Head of caudate nucleus (tissue), 42 donors: Measurements from ENCODE around the gene LDHAL6A.
"Not testable (repeated sequence)": the region's sequence is repeated elsewhere in the genome, so short reads cannot be mapped to it uniquely, and the experiment has no call there.

Source experiments
- DNase-seq, 42 donors: peaks; one replicate each; pipeline versions ENCODE4 v3.0.0 to v3.0.0-alpha.2; 2020 to 2021; ENCODE audit warnings: mixed read lengths in 7 of 42
- intact Hi-C: fragments of 100-400 bp; cut with DNase I; formaldehyde crosslinking; loops from one replicate; pipeline ENCODE4 v1.15.0; 2022

Gene LDHAL6A

DNA sequence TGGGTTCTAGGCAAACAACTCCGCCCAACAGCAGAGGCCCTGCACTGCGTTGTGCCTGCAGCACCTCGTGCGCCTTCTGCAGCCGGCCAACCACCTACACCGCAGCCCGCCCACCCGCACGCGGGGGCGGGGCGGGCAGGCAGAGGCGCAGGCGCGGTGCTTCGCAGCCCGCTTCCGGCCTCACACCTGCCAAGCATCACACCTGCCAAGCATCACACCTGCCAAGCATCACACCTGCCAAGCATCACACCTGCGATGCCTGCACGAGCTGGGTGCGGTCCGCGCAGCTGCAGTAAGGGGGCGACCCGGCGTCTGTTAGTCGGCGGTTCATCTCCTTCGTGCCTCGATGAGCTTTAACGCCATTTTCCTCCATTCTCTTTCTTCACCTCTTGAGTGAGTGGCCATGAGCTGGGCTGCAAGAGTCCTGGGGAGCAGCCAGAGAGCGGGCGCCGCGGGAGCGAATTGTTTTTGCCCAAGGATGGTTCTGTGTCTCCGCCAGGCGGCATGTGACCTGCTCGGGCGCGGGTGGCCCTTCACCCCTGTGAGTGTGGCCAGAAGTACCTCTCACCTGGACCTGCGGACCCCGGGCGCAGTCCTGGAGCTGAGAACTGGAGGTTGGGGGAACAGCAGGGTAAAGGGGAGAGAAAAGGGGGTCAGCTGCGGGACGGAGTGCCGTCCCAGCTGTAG lies at the start of gene LDHAL6A:
Gene LDHAL6A (plus strand): TSS at position 171 of the 687 bp plus-strand sequence. CDS start 825 bp downstream, outside the sequence.
- intact Hi-C loops, result no loop called here
- DNase-seq, result no peak

DNA sequence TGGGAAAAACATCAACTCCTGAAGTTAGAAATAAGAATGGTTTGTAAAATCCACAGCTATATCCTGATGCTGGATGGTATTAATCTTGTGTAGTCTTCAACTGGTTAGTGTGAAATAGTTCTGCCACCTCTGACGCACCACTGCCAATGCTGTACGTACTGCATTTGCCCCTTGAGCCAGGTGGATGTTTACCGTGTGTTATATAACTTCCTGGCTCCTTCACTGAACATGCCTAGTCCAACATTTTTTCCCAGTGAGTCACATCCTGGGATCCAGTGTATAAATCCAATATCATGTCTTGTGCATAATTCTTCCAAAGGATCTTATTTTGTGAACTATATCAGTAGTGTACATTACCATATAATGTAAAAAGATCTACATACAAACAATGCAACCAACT lies 48.3 kb upstream of the LDHAL6A start:
- DNase-seq, result peak in 1 of 42 donors; percentile 47
- intact Hi-C loops, result not testable (repeated sequence)

- DNase-seq, result peak in 1 of 42 donors; percentile 6
- intact Hi-C loops, result no loop called here
Observed at GRCh38 chr11:18408558-18409291, 46.9 kb upstream of the LDHAL6A start.

GRCh38 chr11:18416459-18416858 lies 39.2 kb upstream of the LDHAL6A start:
- DNase-seq, result no peak
- intact Hi-C loops, result no loop called here

DNA sequence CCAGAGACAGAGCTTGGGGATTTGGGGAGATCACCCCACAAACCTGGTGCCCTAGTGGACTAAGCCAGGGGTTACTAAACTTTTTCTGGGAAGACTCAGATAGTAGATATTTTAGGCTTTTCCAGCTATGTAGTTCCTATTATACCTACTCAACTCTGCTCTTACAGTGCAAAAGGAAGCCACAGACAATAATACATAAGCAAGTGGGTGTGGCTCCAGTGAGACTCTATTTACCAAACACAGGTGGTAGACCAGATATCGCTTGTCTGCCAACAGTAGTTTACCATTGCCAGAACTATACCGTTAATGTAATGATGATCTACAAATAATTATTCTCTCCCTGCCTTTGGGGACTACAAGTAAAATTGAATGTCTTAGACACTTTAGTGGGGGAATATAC lies 36.6 kb upstream of the LDHAL6A start:
- intact Hi-C loops, result no loop called here
- no peak for DNase-seq

DNA sequence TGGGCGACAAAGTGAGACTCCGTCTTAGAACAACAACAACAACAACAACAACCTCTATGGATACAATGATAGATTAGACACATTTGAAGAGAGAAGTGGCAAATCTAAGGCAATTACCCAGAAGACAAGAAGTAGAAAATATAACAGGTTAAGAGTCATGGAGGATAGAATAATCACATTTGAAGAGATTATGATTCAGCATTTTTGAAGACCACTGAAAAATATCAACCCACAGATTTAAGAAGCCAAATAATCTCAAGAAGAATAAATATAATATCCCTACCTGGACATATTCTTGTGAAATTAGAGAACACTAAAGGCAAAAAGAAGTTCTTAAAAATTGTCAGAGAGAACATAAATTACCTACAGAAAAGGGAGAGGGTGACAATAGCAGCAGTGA lies 35.6 kb upstream of the LDHAL6A start:
- intact Hi-C loops, result no loop called here
- no peak for DNase-seq

DNA sequence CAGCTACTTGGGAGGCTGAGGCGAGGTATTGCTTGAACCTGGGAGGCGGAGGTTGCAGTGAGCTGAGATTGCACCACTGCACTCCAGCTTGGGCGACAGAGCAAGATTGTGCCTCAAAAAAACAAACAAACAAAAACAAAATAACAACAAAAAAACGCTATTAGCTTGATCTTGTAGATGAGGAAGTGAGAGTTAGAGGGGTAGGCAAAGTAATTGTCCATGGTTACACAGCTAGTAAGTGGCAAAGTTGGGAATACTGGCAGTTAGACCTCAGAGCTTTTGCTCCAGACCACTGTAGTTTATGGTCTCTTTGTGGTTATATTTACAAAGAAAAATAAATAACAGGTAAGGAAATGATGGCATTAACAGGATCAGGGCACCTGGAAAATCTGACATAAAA lies 28.4 kb upstream of the LDHAL6A start:
- DNase-seq, result no peak
- intact Hi-C loops, result no loop called here

DNA sequence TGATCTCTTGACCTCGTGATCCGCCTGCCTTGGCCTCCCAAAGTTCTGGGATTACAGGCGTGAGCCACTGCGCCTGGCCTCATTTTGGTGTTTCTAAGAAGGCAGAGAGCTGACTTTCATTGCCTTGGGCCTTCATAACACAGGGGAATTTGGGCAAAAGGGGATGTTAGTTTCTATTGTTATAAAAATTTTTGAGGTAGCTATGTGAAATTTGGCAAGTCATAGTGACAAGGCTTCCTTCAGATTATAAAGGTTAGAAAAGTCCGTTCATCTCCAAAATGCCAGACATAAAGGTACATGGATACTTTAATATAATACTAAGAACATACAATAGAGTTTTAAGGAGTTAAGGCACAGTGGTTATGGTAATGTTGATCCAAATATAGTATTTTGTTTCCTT lies 26.3 kb upstream of the LDHAL6A start:
- DNase-seq, result no peak

DNA sequence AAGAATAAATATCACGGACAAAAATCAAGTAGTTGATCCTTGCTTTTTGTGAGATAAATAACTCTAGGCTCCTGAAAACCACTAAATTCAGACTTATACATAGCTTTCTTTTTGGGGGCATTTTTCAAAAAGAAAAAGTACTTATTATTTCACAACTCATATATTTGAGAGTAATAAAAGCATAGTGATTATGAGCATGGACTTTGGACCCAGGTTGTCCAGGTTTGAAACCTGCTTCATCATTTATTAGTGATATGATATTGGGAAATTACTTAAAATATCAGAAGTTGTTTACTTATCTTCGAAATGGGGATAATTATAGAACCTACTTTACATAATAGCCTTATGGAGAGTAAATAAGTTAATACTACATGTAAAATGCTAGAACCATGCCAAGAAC lies 17.0 kb upstream of the LDHAL6A start:
- no peak for DNase-seq
- intact Hi-C loops, result no loop called here

More for the DNA sequence above, 26.3 kb upstream of the LDHAL6A start:
- intact Hi-C loops, result no loop called here

- no peak for DNase-seq
- intact Hi-C loops, result no loop called here
Observed at GRCh38 chr11:18449251-18449650, 6.4 kb upstream of the LDHAL6A start.

DNA sequence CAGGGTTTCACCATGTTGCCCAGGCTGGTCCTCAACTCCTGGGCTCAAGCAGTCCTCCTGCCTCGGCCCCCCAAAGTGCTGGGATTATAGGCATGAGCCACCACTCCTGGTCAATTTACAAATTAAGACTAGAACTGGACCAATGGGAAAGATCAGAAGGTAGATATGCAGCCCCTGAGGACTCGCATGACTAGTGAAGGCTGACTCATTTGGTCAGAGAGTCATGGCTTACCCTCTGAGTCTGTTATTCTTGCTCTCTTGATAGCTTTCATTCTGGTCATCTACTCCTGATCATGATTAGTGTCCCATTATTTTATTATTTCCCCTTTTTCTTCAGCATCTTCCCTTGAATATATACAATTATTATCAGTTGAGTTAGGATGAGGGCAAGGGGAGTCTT lies 2.7 kb upstream of the LDHAL6A start:
- DNase-seq, result no peak
- intact Hi-C loops, result no loop called here

DNA sequence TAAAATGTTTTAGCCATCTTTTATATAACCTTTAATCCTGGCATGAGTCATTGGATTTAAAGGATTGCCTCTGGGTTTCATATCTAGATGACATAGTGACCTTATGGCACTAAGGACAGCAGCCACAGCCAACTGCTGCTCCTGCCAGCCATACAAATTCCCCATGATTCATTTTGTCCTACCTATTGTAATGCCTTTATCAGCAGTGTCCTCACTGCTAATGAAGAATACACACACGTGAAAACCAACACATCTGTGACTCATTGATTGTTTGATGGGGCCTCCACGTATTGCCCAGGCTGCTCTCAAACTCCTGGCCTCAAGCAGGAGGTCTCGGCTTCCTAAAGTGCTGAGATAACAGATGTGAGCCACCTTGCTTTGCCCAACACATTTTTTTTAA lies 1.8 kb downstream of the LDHAL6A start:
- no peak for DNase-seq
- intact Hi-C loops, result no loop called here

- intact Hi-C loops, result no loop called here
- DNase-seq, result no peak
Observed at GRCh38 chr11:18459634-18460033, 4.0 kb downstream of the LDHAL6A start.

GRCh38 chr11:18461909-18462308 lies 6.3 kb downstream of the LDHAL6A start:
- no peak for DNase-seq
- intact Hi-C loops, result no loop called here

DNA sequence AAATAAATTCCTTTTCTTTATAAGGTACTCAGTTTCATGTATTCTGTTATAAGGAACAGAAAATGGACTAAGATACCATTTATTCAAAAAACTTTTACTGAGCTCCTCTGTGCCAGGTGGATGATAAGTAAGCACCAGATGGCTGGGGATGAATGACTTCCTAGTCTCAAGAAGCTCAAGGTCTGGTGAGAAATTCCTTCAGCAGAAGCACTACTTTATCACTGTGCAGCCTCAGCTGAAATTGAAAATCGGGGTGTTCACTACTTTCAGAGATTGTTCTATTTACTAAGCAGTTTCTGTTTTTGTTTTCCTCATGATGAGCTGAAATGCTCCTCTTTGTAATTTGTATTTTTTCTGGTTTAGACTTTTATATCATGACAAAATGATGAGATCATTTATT lies 7.8 kb downstream of the LDHAL6A start:
- no peak for DNase-seq
- intact Hi-C loops, result no loop called here

- intact Hi-C loops, result no loop called here
- no peak for DNase-seq
Observed at GRCh38 chr11:18466402-18466801, 10.7 kb downstream of the LDHAL6A start.

DNA sequence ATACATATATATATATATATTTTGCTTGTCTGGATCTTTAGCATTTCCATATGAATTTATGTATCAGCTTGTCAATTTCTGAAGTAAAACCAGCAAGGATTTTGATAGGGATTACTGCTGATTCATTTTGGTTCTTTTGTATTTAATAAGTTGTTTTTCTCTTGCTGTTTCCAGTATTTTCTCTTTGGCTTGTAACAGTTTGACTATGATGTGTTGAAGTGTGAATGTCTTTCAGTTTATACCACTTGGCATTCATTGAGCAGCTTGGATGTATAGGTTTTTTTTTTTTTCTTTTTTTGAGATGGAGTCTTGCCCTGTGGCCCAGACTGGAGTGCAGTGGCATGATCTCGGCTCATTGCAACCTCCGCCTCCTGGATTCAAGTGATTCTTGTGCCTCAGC lies 12.4 kb downstream of the LDHAL6A start:
- intact Hi-C loops, result no loop called here

GRCh38 chr11:18468961-18469360 lies 13.3 kb downstream of the LDHAL6A start:
- intact Hi-C loops, result no loop called here
- DNase-seq, result no peak

More for the DNA sequence above, 12.4 kb downstream of the LDHAL6A start:
- DNase-seq, result no peak

- intact Hi-C loops, result no loop called here
- no peak for DNase-seq
Observed at GRCh38 chr11:18471995-18472394, 16.3 kb downstream of the LDHAL6A start.

- DNase-seq, result no peak
- intact Hi-C loops, result no loop called here
Observed at GRCh38 chr11:18472587-18472986, 16.9 kb downstream of the LDHAL6A start.

DNA sequence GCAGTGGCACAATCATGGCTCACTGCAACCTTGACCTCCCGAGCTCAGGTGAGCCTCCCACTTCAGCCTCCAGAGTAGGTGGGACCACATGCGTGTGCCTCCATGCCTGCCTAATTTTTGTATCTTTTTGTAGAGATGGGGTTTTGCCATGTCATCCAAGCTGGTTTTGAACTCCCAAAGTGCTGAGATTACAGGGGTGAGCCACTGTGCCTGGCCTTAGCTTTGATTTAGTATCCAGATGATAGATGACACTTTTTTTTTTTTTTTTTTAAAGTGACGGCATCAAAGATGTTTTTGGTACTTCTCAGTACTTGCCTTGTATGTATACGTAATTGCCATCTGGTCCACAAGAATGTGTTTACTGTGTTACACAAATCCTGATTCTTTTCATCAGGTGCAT lies 23.4 kb downstream of the LDHAL6A start:
- no peak for DNase-seq
- intact Hi-C loops, result no loop called here
